ENCODE results near the gene TMEM217. TPM values are rescaled to one million over a fixed set of nuclear protein-coding genes. Genes with fewer than 3 reads are reported as not detected.
"Not testable (repeated sequence)": the region's sequence is repeated elsewhere in the genome, so short reads cannot be mapped to it uniquely, and the experiment has no call there.

TMEM217 gene
- total and polyA plus RNA-seq, 2 donors (not counting 1 experiment from before 2014, with no cell fraction given) = 0.73 to 1.2 TPM

GRCh38 chr6:37299990-37300389 is 42.0 kb upstream of the TMEM217 start:
- DNase-seq = no peak
- Histone ChIP-seq H3K9ac (ENCODE audit: low read length) (no peak overlapping the region), H3K4me1 (ENCODE audit: control insufficient read depth in 2 of 2, insufficient read depth in 2 of 2, low read length in 2 of 2) (peaks cover 0 to 8% of the 10 kb centered on the region in 2 donors), H3K4me3 (ENCODE audit: control extremely low read depth in 1 of 5, extremely low read depth in 1 of 5, insufficient read depth in 1 of 5, low read depth in 2 of 5, low read length in 4 of 5) (no peak overlapping the region), H2AFZ (ENCODE audit: insufficient read depth, low read depth, low read length, poor library complexity, severe bottlenecking) (no peak overlapping the region), H3K27me3 (replicated peaks in 1 of 4; ENCODE audit: control extremely low read depth in 1 of 4, control insufficient read depth in 3 of 4, insufficient read depth in 4 of 4, low read length in 3 of 4) (no peaks in the 10 kb centered on the region), H3K4me2 (replicated peaks; ENCODE audit: low read depth, low read length, poor library complexity, severe bottlenecking) (no peak overlapping the region), H4K20me1 (ENCODE audit: control insufficient read depth, insufficient read depth, low read length, poor library complexity, severe bottlenecking) (no peaks in the 10 kb centered on the region), H3K27ac (ENCODE audit: low read length in 2 of 2) (no peak overlapping the region), H3K36me3 (replicated peaks in 1 of 2; ENCODE audit: control extremely low read depth in 1 of 2, control insufficient read depth in 1 of 2, extremely low read depth in 1 of 2, insufficient read depth in 2 of 2, low read length in 1 of 2) (peaks cover 23 to 36% of the 10 kb centered on the region in 2 experiments), H3K9me3 (ENCODE audit: control extremely low read depth in 1 of 3, control insufficient read depth in 2 of 3, insufficient read depth in 1 of 3, low read length in 2 of 3) (no peaks in the 10 kb centered on the region), H3K79me2 (ENCODE audit: control insufficient read depth, insufficient read depth, low read length) (no peaks in the 10 kb centered on the region)
- H3K9me3 Mint-ChIP-seq (ENCODE audit: insufficient read depth) = no peaks in the 10 kb centered on the region
- WGBS (ENCODE audit: insufficient coverage) = no CpG with 5 or more reads among the region's 4 CpGs
- ATAC-seq (ENCODE audit: low read depth) = no peak
- ChIA-PET CTCF (no interaction called here), POLR2A (no interaction called here)
- H3K27ac Mint-ChIP-seq = no peak overlapping the region
- TF ChIP-seq CTCF (IDR thresholded peaks at IDR 0.05) = no peak
- TF ChIP-seq EZH2 (IDR thresholded peaks at IDR 0.05; ENCODE audit: borderline replicate concordance, insufficient read depth, low read depth, low read length, poor library complexity, severe bottlenecking) = no peak
- intact Hi-C loops (cut with micrococcal nuclease) = no loop called here
- no peak overlapping the region for H3K4me3 Mint-ChIP-seq
- H3K4me1 Mint-ChIP-seq = peaks cover 10% of the 10 kb centered on the region
- H3K27me3 Mint-ChIP-seq = no peaks in the 10 kb centered on the region

- Histone ChIP-seq H3K36me3 (replicated peaks in 1 of 2; ENCODE audit: control extremely low read depth in 1 of 2, control insufficient read depth in 1 of 2, extremely low read depth in 1 of 2, insufficient read depth in 2 of 2, low read length in 1 of 2) (peaks cover 21 to 40% of the 10 kb centered on the region in 2 experiments), H3K9me3 (ENCODE audit: control extremely low read depth in 1 of 3, control insufficient read depth in 2 of 3, insufficient read depth in 1 of 3, low read length in 2 of 3) (no peaks in the 10 kb centered on the region), H2AFZ (ENCODE audit: insufficient read depth, low read depth, low read length, poor library complexity, severe bottlenecking) (no peak overlapping the region), H4K20me1 (ENCODE audit: control insufficient read depth, insufficient read depth, low read length, poor library complexity, severe bottlenecking) (no peaks in the 10 kb centered on the region), H3K79me2 (ENCODE audit: control insufficient read depth, insufficient read depth, low read length) (no peaks in the 10 kb centered on the region), H3K4me1 (ENCODE audit: control insufficient read depth in 2 of 2, insufficient read depth in 2 of 2, low read length in 2 of 2) (peaks cover 0 to 8% of the 10 kb centered on the region in 2 donors), H3K9ac (ENCODE audit: low read length) (no peak overlapping the region), H3K27ac (ENCODE audit: low read length in 2 of 2) (no peak overlapping the region), H3K4me3 (ENCODE audit: control extremely low read depth in 1 of 5, extremely low read depth in 1 of 5, insufficient read depth in 1 of 5, low read depth in 2 of 5, low read length in 4 of 5) (no peak overlapping the region), H3K4me2 (replicated peaks; ENCODE audit: low read depth, low read length, poor library complexity, severe bottlenecking) (no peak overlapping the region), H3K27me3 (replicated peaks in 1 of 4; ENCODE audit: control extremely low read depth in 1 of 4, control insufficient read depth in 3 of 4, insufficient read depth in 4 of 4, low read length in 3 of 4) (no peaks in the 10 kb centered on the region)
- TF ChIP-seq CTCF (IDR thresholded peaks at IDR 0.05) = no peak
- TF ChIP-seq EZH2 (IDR thresholded peaks at IDR 0.05; ENCODE audit: borderline replicate concordance, insufficient read depth, low read depth, low read length, poor library complexity, severe bottlenecking) = no peak
- Mint-ChIP-seq H3K27me3 (no peaks in the 10 kb centered on the region), H3K4me3 (no peak overlapping the region), H3K27ac (no peak overlapping the region), H3K4me1 (peaks cover 10% of the 10 kb centered on the region), H3K9me3 (ENCODE audit: insufficient read depth) (no peaks in the 10 kb centered on the region)
- CTCF ChIA-PET = interaction anchor here (0.7 kb wide), 1 partner anchor 987 kb away, joined by 5 read pairs; no protein-coding TSS in a partner anchor
- no peak for DNase-seq
- POLR2A ChIA-PET = no interaction called here
- no peak for ATAC-seq (ENCODE audit: low read depth)
- intact Hi-C loops (cut with micrococcal nuclease) = no loop called here
Measured at GRCh38 chr6:37298958-37299357, 41.0 kb upstream of the TMEM217 start.

- H3K9me3 Mint-ChIP-seq (ENCODE audit: insufficient read depth); H4K20me1 ChIP-seq (ENCODE audit: control insufficient read depth, insufficient read depth, low read length, poor library complexity, severe bottlenecking); intact Hi-C loops (cut with micrococcal nuclease); H3K4me2 ChIP-seq (replicated peaks; ENCODE audit: low read depth, low read length, poor library complexity, severe bottlenecking); H3K27ac Mint-ChIP-seq; DNase-seq; H3K4me3 ChIP-seq (ENCODE audit: control extremely low read depth in 1 of 5, extremely low read depth in 1 of 5, insufficient read depth in 1 of 5, low read depth in 2 of 5, low read length in 4 of 5); H3K9me3 ChIP-seq (ENCODE audit: control extremely low read depth in 1 of 3, control insufficient read depth in 2 of 3, insufficient read depth in 1 of 3, low read length in 2 of 3); H3K27me3 ChIP-seq (replicated peaks in 1 of 4; ENCODE audit: control extremely low read depth in 1 of 4, control insufficient read depth in 3 of 4, insufficient read depth in 4 of 4, low read length in 3 of 4); H3K79me2 ChIP-seq (ENCODE audit: control insufficient read depth, insufficient read depth, low read length); ATAC-seq (ENCODE audit: low read depth); H3K27ac ChIP-seq (ENCODE audit: low read length in 2 of 2); H3K4me3 Mint-ChIP-seq; H2AFZ ChIP-seq (ENCODE audit: insufficient read depth, low read depth, low read length, poor library complexity, severe bottlenecking); H3K4me1 ChIP-seq (ENCODE audit: control insufficient read depth in 2 of 2, insufficient read depth in 2 of 2, low read length in 2 of 2); H3K4me1 Mint-ChIP-seq; H3K9ac ChIP-seq (ENCODE audit: low read length); H3K27me3 Mint-ChIP-seq: not testable (repeated sequence)
- POLR2A ChIA-PET = interaction anchor here (0.7 kb wide), 1 partner anchor 901 kb away, joined by 5 read pairs; no protein-coding TSS in a partner anchor
- CTCF ChIA-PET = interaction anchor here (1.5 kb wide), 1 partner anchor 16 kb away, joined by 5 read pairs; no protein-coding TSS in a partner anchor
- H3K36me3 ChIP-seq (replicated peaks in 1 of 2; ENCODE audit: control extremely low read depth in 1 of 2, control insufficient read depth in 1 of 2, extremely low read depth in 1 of 2, insufficient read depth in 2 of 2, low read length in 1 of 2) = peaks cover 25 to 36% of the 10 kb centered on the region in 2 experiments
Measured at GRCh38 chr6:37297637-37298036, 39.7 kb upstream of the TMEM217 start.

Data from B cell (primary cell).